Mesodermal cell (in vitro differentiated cells): ENCODE results near the gene SIVA1.

Source experiments
- H3K27ac ChIP-seq: 2 replicates; pipeline ENCODE4 v1.7.0; 2013; ENCODE audit warnings: mild to moderate bottlenecking, low read depth, low read length, moderate library complexity; ENCODE audit not compliant: severe bottlenecking
- H3K36me3 ChIP-seq: 2 replicates; pipeline ENCODE4 v1.7.1; 2013; ENCODE audit warnings: mild to moderate bottlenecking, low read length, moderate library complexity; ENCODE audit not compliant: control insufficient read depth, insufficient read depth
- H3K4me1 ChIP-seq: one replicate; pipeline ENCODE4 v1.7.1; 2013; ENCODE audit warnings: mild to moderate bottlenecking, low read length; ENCODE audit not compliant: insufficient read depth, control insufficient read depth, poor library complexity, severe bottlenecking
- H3K4me3 ChIP-seq: 2 replicates; pipeline ENCODE4 v1.7.0; 2013; ENCODE audit warnings: low read length, control low read depth, mild to moderate bottlenecking; ENCODE audit not compliant: insufficient read depth, poor library complexity, severe bottlenecking; ENCODE audit errors: extremely low read depth
- H3K9me3 ChIP-seq: 2 replicates; pipeline ENCODE4 v1.7.1; 2013; ENCODE audit warnings: mild to moderate bottlenecking, low read length, moderate library complexity; ENCODE audit not compliant: control insufficient read depth
- WGBS, 2 experiments: methylation state at CpG; one replicate each; pipeline ENCODE4 v1.1.5; 2013; ENCODE audit warnings: missing lambda C conversion rate in 2 of 2; ENCODE audit not compliant: insufficient coverage in 2 of 2; 5-methylcytosine and 5-hydroxymethylcytosine counted together

Gene SIVA1

DNA sequence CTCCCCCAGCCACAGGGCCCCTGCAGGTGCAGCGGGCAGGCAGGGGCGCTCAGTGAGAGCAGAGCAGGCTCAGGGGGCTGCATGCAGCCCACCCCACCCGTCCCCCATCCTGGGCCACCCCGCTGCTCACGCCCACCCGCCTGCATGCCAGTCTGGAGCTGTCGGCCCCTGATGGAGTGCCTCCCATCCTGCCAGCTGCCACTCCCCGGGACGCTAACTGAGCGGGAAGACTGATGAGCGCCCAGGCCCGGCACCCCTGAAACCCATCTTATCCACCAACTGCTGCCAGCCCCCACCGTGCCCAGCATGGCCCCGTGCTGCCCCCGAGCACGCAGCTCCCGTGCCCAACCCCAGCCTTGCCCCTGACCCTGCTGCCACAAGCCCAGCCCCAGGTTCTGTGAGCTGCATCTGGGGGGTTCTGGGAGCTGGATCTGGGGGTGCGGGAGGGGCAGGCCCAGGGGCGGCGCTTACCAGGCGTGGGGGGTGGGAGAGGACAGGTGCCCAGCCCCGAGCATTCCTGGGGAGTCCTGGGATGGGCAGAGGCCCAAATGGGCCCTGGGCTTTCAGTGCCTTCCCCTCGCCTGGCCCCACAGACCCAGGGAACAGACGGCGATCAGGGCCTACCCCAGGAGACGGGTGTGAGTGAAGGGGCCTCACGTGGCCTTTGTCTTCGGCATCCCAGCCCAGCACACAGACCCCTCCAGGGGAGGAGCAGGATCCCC lies 29.3 kb downstream of the SIVA1 start:
- H3K27ac ChIP-seq = no peak overlapping the region
- H3K9me3 ChIP-seq = no peaks in the 10 kb centered on the region
- no peaks in the 10 kb centered on the region for H3K4me1 ChIP-seq
- no peak overlapping the region for H3K4me3 ChIP-seq
- H3K36me3 ChIP-seq = peaks cover 56% of the 10 kb centered on the region
- WGBS, 2 experiments = 92 to 95% methylated on average over 17 to 19 of the region's 28 CpGs

DNA sequence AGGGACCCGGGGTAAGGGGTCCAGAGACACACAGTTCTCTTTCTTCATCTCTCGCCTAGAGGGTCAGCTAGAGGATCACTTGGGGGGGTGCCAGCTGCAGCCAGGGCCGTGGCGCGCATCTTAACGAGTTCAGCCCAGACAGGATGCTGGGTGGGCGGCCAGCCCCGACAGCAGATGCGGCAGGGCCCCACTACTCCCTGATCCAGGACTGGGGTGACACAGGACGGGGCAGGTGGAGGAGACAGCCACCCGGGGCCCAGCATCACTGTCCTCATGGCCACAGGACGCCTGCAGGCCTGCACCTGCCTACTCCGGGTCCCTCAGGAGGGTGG lies 29.8 kb downstream of the SIVA1 start:
- Histone ChIP-seq H3K9me3 (no peaks in the 10 kb centered on the region), H3K27ac (no peak overlapping the region), H3K36me3 (peaks cover 56% of the 10 kb centered on the region), H3K4me3 (no peak overlapping the region), H3K4me1 (no peaks in the 10 kb centered on the region)
- WGBS, 2 experiments = 95 to 97% methylated on average over 9 to 13 of the region's 13 CpGs

- WGBS, 2 experiments = 93 to 97% methylated on average over 5 to 15 of the region's 16 CpGs
- H3K9me3 ChIP-seq = no peaks in the 10 kb centered on the region
These were observed 30.7 kb downstream of the SIVA1 start for GRCh38 chr14:104783484-104784217.

GRCh38 chr14:104784218-104784568 lies 31.2 kb downstream of the SIVA1 start:
- Histone ChIP-seq H3K36me3 (peaks cover 69% of the 10 kb centered on the region), H3K4me3 (no peak overlapping the region), H3K27ac (no peak overlapping the region), H3K4me1 (no peaks in the 10 kb centered on the region), H3K9me3 (no peaks in the 10 kb centered on the region)
- WGBS, 2 experiments = 93 to 97% methylated on average over 8 to 9 of the region's 9 CpGs

More at GRCh38 chr14:104783484-104784217, 30.7 kb downstream of the SIVA1 start:
- Histone ChIP-seq H3K36me3 (peaks cover 63% of the 10 kb centered on the region), H3K27ac (no peak overlapping the region), H3K4me3 (no peak overlapping the region), H3K4me1 (no peaks in the 10 kb centered on the region)

DNA sequence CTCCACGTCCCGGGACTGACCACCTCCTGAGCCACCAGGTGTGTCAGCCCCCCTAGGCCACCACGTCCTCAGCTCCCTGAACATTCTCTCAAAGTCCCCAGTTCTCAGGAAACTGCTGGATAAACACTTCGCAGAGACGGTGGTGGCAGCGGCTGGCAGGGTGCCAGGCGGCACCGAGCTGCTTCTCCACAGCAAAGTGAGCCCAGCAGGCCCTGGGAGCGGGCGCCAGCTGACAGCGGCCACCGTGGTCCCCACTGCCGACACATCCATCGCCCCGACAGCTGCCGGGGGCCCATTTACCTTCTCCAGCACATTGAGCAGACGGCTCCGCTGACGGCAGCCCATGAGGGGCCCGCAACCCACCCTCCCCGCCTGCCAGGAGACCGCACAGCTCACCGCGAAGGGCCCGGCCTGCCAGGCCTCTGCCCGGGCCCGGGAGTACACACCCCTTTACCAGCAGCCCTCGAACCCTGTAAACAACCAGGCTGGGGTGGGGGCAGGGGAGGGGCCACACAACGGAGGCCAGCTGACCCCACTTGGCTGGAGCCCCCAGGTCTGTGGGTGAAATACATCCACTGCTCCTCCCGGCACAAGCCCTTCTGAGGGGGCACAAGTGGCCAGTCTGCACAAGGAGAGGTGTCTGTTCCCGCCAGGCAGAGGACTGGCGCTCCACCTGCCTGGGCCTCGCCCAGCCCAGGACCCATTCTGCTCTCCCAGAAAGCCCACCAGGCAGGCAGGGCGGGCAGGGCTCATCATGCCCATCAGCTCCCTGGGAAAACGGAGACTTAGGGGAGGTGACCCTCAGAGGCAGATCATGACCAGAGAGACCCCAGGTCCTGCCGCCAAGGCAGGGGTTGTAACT lies 32.1 kb downstream of the SIVA1 start:
- Histone ChIP-seq H3K36me3 (peaks cover 64% of the 10 kb centered on the region), H3K4me1 (no peaks in the 10 kb centered on the region), H3K4me3 (no peak overlapping the region), H3K27ac (no peak overlapping the region), H3K9me3 (no peaks in the 10 kb centered on the region)
- WGBS, 2 experiments = 93 to 94% methylated on average over 23 to 28 of the region's 36 CpGs

DNA sequence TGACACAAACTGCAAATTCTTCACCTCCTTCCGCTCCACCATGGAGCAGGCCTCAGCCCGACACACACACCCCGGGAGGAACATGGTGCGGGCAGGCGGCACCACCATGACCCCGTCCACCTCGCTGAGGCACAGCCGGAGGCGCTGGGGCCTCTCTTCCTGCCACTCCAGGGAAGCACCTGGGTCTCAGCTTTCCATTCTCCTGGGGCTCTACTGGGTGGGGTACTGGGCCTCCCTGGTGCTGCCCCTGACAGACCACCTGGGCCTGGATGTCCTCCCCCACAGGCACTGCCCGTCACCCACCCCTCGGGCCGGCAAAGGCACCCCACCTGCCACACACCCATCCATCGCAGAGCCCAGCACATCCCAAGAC lies 32.7 kb downstream of the SIVA1 start:
- Histone ChIP-seq H3K36me3 (peaks cover 62% of the 10 kb centered on the region), H3K4me3 (no peak overlapping the region), H3K4me1 (no peaks in the 10 kb centered on the region), H3K27ac (no peak overlapping the region), H3K9me3 (no peaks in the 10 kb centered on the region)
- 94 to 98% methylated on average over 8 to 9 of the region's 13 CpGs for WGBS, 2 experiments

DNA sequence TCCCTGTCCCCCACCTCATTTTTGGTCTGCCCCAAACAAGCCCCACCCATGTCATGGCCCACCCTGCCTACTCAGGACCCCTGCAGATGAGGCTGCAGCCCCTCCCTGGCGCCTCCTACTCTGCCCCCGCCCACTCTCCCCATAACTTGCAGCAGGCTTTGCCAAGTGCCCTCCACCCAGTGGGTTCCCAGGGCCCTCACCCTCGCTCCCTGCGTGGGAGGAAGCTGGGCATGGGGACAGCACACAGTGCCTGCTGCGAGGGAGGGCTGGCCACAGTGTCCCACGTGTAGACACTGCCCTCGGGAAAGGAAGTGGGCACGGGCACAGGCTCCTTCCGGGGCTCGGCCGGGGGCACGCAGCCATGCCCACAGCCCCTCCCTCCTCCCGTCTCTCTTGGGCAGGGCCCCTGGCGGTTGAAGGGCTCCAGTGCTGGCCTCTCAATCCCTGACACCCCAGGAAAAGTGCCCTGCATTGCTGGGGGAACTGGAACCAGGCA lies 33.2 kb downstream of the SIVA1 start:
- no peak overlapping the region for H3K27ac ChIP-seq
- no peaks in the 10 kb centered on the region for H3K4me1 ChIP-seq
- 95 to 97% methylated on average over 5 to 8 of the region's 14 CpGs for WGBS, 2 experiments
- no peaks in the 10 kb centered on the region for H3K9me3 ChIP-seq
- H3K4me3 ChIP-seq = no peak overlapping the region
- H3K36me3 ChIP-seq = peaks cover 63% of the 10 kb centered on the region

DNA sequence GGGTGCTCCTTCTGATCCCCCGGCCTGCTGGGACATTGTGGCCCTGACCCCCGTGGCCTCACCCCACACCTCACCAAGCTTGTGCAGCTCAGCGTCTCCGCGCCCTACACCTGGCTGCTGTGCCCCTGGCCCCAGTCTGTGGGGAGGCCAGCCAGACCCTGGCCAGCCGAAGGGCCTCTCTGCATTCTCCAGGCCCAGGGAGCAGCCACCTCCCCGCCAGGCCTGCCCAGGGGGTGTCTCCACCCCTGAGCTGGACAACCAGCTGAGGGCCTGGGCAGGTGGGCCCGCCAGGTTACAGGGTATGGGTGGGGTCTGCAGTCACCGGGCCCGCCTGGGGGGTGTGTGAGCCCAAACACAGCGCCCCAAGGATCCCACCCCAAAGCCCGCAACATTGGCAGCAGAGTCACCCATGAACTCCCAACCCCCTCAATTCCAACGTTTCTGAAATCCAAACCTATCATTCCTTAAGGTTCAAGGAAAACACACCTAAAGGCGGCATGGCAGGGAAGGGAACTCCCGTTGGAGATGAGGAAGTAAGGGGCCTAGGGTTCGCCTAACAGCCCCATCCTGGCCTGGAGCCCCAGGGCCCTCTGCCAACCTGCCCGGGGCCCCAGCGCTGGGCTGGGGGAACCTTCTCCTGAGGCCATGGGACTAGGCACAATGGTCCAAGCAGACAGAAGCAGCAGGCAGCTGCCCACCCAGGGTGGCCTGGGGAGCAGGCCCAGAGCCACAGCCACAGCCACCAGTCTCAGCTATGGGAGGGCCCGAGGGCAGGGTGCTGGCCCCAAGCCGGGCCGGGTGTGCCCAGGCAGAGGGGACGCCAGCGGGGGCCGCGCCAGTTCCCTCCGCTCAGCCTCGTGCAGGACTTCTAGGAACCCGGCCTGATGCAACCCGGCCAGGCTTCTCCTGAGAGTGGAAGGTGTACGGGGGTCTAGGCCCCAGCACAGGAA lies 34.1 kb downstream of the SIVA1 start:
- WGBS, 2 experiments = 95 to 98% methylated on average over 22 to 27 of the region's 30 CpGs
- Histone ChIP-seq H3K9me3 (no peaks in the 10 kb centered on the region), H3K36me3 (peaks cover 64% of the 10 kb centered on the region), H3K4me3 (no peak overlapping the region), H3K27ac (no peak overlapping the region), H3K4me1 (no peaks in the 10 kb centered on the region)

DNA sequence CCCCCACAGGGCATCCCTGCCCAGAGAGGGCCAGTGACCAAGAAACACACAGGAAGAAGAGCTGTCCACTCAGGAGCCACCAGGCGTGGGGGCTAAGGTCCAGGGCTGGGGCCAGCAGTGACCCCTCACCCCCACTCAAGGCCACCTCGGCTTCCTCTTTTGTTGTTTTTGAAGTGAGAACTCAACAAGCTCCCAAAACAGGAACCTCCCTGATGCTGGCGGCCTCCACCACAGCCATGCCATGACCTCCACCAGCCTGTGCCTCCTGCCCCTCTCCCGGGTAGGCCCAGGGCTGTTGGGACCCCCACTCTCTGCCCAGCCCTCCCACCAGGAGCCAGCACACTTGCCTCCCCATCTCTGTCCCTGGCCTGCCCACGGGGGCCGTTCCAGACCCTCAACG lies 34.8 kb downstream of the SIVA1 start:
- Histone ChIP-seq H3K27ac (no peak overlapping the region), H3K4me3 (no peak overlapping the region), H3K4me1 (peaks cover 5% of the 10 kb centered on the region), H3K36me3 (peaks cover 70% of the 10 kb centered on the region), H3K9me3 (no peaks in the 10 kb centered on the region)
- WGBS, 2 experiments = 95 to 100% methylated on average over 5 to 7 of the region's 7 CpGs
